ENCODE data around the gene COA7.
"Not testable (repeated sequence)": the region's sequence is repeated elsewhere in the genome, so short reads cannot be mapped to it uniquely, and the experiment has no call there.

COA7 gene

DNA sequence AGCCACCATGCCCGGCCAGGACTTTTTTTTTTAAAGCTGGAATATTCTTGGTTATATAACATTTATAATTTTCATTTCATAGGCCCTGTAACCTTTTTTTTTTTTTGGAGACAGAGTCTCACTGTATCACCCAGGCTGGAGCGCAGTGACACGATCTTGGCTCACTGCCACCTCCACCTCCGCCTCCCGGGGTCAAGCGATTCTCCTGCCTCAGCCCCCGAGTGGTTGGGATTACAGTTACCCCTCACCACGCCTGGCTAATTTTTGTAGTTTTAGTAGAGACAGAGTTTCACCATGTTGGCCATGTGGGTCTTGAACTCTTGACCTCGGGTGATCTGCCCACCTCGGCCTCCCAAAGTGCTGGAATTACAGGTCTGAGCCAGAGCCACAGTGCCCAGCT is 40.7 kb upstream of the COA7 start:
- H3K4me3 ChIP-seq (ENCODE audit: low read depth, low read length) = no peak overlapping the region

DNA sequence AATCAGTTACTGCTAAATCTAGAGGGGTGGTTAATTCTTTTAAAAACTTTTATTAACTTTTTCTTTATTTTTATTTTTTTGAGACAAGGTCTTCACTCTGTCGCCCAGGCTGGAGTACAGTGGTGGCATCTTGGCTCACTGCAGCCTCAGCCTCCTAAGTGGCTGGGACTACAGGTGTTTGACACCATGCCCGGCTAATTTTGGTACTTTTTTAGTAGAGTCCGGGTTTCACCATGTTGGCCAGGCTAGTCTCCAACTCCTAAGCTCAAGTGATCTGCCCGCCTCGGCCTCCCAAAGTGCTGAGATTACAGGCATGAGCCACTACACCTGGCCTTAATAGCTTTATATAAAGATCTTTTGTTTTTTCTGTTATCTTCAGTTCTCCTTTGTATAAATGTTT is 40.0 kb upstream of the COA7 start:
- TF ChIP-seq, protein P1, sequence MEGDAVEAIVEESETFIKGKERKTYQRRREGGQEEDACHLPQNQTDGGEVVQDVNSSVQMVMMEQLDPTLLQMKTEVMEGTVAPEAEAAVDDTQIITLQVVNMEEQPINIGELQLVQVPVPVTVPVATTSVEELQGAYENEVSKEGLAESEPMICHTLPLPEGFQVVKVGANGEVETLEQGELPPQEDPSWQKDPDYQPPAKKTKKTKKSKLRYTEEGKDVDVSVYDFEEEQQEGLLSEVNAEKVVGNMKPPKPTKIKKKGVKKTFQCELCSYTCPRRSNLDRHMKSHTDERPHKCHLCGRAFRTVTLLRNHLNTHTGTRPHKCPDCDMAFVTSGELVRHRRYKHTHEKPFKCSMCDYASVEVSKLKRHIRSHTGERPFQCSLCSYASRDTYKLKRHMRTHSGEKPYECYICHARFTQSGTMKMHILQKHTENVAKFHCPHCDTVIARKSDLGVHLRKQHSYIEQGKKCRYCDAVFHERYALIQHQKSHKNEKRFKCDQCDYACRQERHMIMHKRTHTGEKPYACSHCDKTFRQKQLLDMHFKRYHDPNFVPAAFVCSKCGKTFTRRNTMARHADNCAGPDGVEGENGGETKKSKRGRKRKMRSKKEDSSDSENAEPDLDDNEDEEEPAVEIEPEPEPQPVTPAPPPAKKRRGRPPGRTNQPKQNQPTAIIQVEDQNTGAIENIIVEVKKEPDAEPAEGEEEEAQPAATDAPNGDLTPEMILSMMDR (IDR thresholded peaks at IDR 0.05; ENCODE audit: low read depth, low read length) = no peak
- no peak overlapping the region for H3K27ac ChIP-seq
- no peak overlapping the region for H3K4me3 ChIP-seq (ENCODE audit: low read depth, low read length)
- H3K27me3 ChIP-seq (ENCODE audit: insufficient read depth, low read depth, severe bottlenecking) = no peaks in the 10 kb centered on the region
- no peak for DNase-seq
- peaks cover 11% of the 10 kb centered on the region for H3K36me3 ChIP-seq
- H3K9me3 ChIP-seq (ENCODE audit: severe bottlenecking) = no peaks in the 10 kb centered on the region

More for the DNA sequence above, 40.7 kb upstream of the COA7 start:
- H3K27ac ChIP-seq = no peak overlapping the region
- H3K36me3 ChIP-seq = peaks cover 6% of the 10 kb centered on the region
- TF ChIP-seq, protein P1 (IDR thresholded peaks at IDR 0.05; ENCODE audit: low read depth, low read length) = no peak
- H3K9me3 ChIP-seq (ENCODE audit: severe bottlenecking) = no peaks in the 10 kb centered on the region
- DNase-seq = no peak
- H3K27me3 ChIP-seq (ENCODE audit: insufficient read depth, low read depth, severe bottlenecking) = no peaks in the 10 kb centered on the region

DNA sequence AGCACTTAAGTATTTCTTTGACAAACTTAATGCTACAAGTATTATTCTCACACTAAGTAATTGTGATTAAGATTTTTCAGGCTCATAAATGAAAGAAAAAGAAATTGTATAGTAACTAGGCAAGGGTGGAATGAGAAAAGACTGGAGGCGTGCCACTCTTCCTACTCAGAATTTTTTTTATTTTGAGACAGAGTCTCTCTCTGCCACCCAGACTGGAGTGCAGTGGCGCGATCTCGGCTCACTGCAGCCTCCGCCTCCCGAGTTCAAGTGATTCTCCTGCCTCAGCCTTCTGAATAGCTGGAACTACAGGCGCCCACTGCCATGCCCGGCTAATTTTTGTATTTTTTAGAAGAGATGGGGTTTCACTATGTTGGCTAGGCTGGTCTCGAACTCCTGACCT is 37.2 kb upstream of the COA7 start:
- not testable (repeated sequence) for H3K27ac ChIP-seq; H3K27me3 ChIP-seq (ENCODE audit: insufficient read depth, low read depth, severe bottlenecking); H3K4me3 ChIP-seq (ENCODE audit: low read depth, low read length); DNase-seq; H3K9me3 ChIP-seq (ENCODE audit: severe bottlenecking)
- peaks cover 11% of the 10 kb centered on the region for H3K36me3 ChIP-seq

DNA sequence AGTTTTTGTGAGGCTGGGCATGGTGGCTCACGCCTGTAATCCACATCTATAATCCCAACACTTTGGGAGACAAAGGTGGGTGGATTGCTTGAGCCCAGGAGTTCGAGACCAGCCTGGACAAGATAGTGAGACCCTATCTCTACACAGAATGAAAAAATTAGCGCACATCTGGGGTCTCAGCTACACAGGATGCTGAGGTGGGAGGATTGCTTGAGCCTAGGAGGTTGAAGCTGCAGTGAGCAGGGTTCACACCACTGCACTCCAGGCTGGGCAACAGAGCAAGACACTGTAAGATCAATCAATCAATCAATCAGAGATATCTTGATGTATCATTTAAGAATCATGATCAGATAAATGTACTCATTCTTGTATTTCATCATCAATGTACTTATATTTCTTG is 35.2 kb upstream of the COA7 start:
- peaks cover 11% of the 10 kb centered on the region for H3K36me3 ChIP-seq
- TF ChIP-seq, protein P1 (IDR thresholded peaks at IDR 0.05; ENCODE audit: low read depth, low read length) = no peak
- no peak for DNase-seq
- H3K27ac ChIP-seq = no peak overlapping the region
- no peaks in the 10 kb centered on the region for H3K27me3 ChIP-seq (ENCODE audit: insufficient read depth, low read depth, severe bottlenecking)
- H3K4me3 ChIP-seq (ENCODE audit: low read depth, low read length) = no peak overlapping the region
- no peaks in the 10 kb centered on the region for H3K9me3 ChIP-seq (ENCODE audit: severe bottlenecking)

DNA sequence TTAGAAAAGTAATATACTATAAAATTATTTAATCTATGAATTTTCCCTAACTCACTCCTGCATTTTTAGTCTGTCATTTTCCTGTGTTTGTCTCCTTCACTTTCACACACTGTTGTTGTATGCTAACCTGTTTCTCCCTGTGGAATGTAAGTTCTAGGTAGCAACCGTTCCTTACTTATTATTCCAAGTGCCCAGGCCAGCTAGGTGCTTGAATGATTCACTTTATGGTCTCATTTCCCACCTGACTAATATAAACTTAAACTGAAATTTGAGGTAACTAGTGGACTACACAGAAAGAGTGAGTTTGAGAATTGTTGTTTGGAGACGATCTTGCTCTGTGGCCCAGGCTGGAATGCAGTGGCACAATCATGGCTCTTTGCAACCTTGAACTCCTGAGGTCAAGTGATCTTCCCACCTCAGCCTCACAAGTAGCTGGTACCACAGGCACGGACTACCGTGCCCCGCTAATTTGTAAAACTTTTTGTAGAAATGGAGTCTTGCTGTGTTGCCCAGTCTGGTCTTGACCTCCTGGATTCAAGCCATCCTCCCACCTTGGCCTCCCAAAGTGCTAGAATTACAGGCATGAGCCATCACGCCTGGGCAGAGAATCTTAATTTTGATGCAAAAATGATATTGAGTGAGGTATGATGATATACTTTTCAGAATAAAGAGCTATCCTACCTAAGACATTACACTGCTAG is 30.0 kb upstream of the COA7 start:
- H3K27ac ChIP-seq = no peak overlapping the region
- DNase-seq = no peak
- peaks cover 6% of the 10 kb centered on the region for H3K36me3 ChIP-seq
- H3K4me3 ChIP-seq (ENCODE audit: low read depth, low read length) = no peak overlapping the region
- no peaks in the 10 kb centered on the region for H3K27me3 ChIP-seq (ENCODE audit: insufficient read depth, low read depth, severe bottlenecking)
- no peaks in the 10 kb centered on the region for H3K9me3 ChIP-seq (ENCODE audit: severe bottlenecking)
- TF ChIP-seq, protein P1 (IDR thresholded peaks at IDR 0.05; ENCODE audit: low read depth, low read length) = no peak

DNA sequence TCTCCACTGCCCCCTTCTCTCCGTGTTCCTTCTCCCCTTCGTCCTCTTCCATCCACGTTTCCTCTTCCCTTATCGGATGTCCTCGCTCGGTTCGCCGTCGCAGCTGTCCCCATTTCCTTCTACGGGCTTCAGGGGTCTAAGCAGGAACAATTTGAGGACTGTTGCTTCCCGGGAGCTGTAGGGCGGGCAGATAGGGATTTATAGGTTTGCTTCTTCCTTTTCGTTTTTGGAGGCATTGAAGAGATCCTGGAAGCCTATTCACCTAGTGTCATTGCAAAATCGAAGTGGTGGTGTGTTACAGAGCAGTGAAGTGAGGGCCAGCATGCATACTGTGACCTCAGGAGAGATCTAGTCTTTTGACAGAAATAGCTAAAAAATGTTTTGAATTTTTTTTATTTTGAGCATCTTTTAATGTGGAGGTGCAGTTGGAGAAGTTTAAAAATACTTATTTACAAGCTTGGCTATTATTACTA is 29.0 kb upstream of the COA7 start:
- peak overlapping the region; percentile 94; the same call in 1 of the 2 replicates for H3K27ac ChIP-seq
- H3K4me3 ChIP-seq (ENCODE audit: low read depth, low read length) = peak overlapping the region; percentile 66
- TF ChIP-seq, protein P1 (IDR thresholded peaks at IDR 0.05; ENCODE audit: low read depth, low read length) = no peak
- H3K9me3 ChIP-seq (ENCODE audit: severe bottlenecking) = no peaks in the 10 kb centered on the region
- no peaks in the 10 kb centered on the region for H3K27me3 ChIP-seq (ENCODE audit: insufficient read depth, low read depth, severe bottlenecking)
- no peak for DNase-seq
- H3K36me3 ChIP-seq = peaks cover 5% of the 10 kb centered on the region
